Activated CD8-positive, alpha-beta memory T cell treated with anti-CD3 and anti-CD28 coated beads for 36 hours (primary cell): ENCODE measurements around the gene LMAN1. TPM values are rescaled to one million over a fixed set of nuclear protein-coding genes. Genes with fewer than 3 reads are reported as not detected.

ENCODE experiments used
- CTCF ChIA-PET: fragments of 350-600 bp; sonication (Branson Sonifier 250); formaldehyde crosslinking; loops from one replicate; lab custom pipeline; 2021; ENCODE audit warnings: antibody characterized with exemption; lab: Charles Lee
- POLR2A ChIA-PET: fragments of 350-600 bp; sonication (Branson Sonifier 250); formaldehyde crosslinking; loops from one replicate; lab custom pipeline; 2021; ENCODE audit warnings: antibody characterized with exemption; lab: Charles Lee
- total RNA-seq, 2 experiments: library from RNA; stranded (reverse); gene quantifications; one replicate each; pipeline ENCODE4 v1.2.3, GENCODE V29; 2021

Gene LMAN1
- total RNA-seq, 2 experiments from 2014 or later, result 114 TPM

DNA sequence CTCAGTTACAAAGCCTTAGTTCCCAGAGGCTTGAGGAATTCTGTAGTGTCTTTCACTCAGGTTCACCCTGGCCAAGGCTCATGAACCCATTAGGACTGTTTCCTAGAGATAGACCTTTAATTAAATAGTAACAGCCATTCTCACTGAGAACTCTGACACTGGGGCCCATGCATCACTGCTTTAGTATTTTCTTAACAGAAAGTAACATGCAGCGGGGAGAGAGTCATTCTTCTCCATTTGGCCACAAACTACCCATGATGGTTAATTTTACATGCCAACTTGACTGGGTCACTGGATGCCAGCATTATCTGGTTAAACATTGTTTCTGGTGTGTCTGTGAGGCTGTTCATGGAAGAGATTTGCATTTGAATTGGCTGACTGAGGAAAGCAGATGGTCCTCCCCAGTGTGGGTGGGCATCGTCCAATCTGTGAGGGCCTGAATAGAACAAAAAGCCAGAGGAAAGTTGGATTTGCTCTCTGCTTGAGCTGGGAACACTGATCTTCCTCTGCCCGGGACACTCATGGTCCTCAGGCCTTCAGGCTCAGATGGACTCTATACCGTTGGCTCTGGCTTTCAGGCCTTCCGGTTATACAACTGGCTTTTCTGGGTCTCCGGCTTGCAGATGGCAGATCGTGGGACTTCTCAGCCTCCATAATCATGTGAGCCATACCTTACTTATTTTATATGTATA lies 35.0 kb downstream of the LMAN1 start:
- POLR2A ChIA-PET, result no interaction called here
- CTCF ChIA-PET, result no interaction called here

GRCh38 chr18:59318460-59319050 lies 40.5 kb downstream of the LMAN1 start, which contains the start of gene CPLX4:
TSS of gene CPLX4 (minus strand) at chr18:59318649. CDS start at chr18:59318462, 187 bp downstream.
- POLR2A ChIA-PET, result no interaction called here
- CTCF ChIA-PET, result interaction anchor here (1.4 to 3.0 kb wide), 2 partner anchors 10 to 84 kb away, joined by 4 to 12 read pairs; no protein-coding TSS in a partner anchor

DNA sequence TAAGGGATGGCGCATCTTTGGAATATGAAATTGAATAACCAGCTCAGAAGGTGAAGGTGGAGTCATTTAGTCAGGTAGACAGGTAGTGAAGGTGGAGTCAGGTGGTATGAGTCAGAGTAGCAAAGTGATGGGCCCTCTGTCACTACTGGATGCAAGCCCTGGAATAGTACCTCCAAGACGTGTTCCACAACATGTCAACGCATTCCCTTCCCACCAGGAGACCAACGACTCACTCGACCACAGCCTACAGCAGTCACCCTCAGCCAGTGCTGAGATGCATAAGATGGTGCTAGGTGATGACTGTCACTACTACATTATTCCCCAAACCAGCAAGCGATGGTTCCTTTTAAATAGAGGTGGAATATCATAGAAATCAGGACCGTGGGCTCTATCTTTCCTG lies 47.4 kb downstream of the LMAN1 start:
- ChIA-PET CTCF (interaction anchor here (4.4 kb wide), 1 partner anchor 91 kb away, joined by 50 read pairs; no protein-coding TSS in a partner anchor), POLR2A (no interaction called here)

DNA sequence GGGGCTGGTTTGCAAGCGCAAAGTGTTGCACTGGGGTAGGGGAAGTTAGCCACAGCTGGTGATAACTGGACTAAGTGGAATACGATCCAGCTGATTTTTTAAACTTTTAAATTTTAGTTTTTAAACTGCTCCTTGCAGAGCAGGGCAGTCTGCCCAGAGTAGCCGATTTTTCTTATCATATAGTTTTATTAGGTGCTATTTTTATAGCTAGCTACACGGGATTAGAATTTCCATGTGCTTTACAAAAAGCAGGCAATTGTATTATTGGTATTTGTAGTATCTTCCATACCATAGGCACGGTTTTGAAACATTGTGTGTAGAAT lies 50.2 kb downstream of the LMAN1 start:
- POLR2A ChIA-PET, result no interaction called here
- CTCF ChIA-PET, result interaction anchor here (1.3 to 4.4 kb wide), 5 partner anchors 9 to 94 kb away, joined by 4 to 50 read pairs (median 7); partner anchors contain the start of gene CPLX4

GRCh38 chr18:59308248-59308937 lies 50.7 kb downstream of the LMAN1 start:
- ChIA-PET CTCF (interaction anchor here (0.7 to 4.4 kb wide), 18 partner anchors 9 to 1683 kb away, joined by 3 to 50 read pairs (median 4); partner anchors contain the start of gene CPLX4), POLR2A (no interaction called here)

DNA sequence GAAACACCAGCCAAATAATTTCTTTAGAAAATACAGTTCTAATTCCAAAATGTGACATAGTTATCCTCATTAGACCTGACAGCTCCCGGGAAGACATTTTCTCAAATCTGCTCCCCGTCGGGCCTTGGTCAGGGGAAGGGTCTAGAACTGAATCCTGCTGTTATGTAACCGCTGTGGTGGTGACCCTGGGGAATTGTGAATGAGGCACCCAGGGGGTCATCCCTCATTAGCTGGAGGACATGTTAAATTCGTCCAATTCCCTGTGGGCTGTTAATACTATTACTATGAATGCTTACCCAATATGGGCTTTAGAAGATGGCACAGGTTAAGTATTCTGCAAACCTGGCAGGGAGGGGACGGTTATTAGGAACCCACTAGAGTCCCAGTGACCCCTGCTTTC lies 52.4 kb downstream of the LMAN1 start:
- CTCF ChIA-PET, result interaction anchor here (1.3 to 2.0 kb wide), 3 partner anchors 45 to 96 kb away, joined by 3 to 7 read pairs (median 6); no protein-coding TSS in a partner anchor
- POLR2A ChIA-PET, result no interaction called here

GRCh38 chr18:59305295-59305694 lies 53.8 kb downstream of the LMAN1 start:
- ChIA-PET POLR2A (no interaction called here), CTCF (interaction anchor here (2.0 kb wide), 1 partner anchor 97 kb away, joined by 6 read pairs; no protein-coding TSS in a partner anchor)

DNA sequence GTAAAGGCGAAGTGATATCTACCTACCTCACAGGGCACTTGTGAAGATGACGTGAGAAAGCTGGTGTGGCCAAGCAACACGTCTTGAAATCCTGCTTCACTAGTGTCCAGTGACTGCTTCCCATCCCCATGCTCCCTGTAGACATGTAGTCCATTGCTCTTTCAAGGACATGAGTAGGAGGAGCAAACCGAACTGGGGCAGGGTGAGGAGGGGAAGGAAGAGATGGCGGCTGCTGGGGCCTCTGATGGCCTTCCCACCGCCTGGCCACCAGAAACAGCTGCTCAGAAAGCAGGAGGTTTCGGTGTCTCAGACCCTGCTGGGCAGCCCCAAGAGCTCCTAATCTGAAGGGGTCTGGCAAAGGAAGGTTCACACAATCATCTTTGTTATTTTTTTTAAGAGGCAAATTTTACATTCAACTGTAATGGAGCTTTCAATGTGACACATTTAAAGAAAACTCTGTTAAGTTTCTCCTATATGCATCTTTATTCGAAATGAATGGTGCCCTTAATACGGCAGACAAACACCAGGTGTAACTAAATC lies 55.3 kb downstream of the LMAN1 start:
- CTCF ChIA-PET, result interaction anchor here (0.8 to 2.6 kb wide), 2 partner anchors 99 kb away, joined by 5 to 17 read pairs; no protein-coding TSS in a partner anchor
- POLR2A ChIA-PET, result no interaction called here

DNA sequence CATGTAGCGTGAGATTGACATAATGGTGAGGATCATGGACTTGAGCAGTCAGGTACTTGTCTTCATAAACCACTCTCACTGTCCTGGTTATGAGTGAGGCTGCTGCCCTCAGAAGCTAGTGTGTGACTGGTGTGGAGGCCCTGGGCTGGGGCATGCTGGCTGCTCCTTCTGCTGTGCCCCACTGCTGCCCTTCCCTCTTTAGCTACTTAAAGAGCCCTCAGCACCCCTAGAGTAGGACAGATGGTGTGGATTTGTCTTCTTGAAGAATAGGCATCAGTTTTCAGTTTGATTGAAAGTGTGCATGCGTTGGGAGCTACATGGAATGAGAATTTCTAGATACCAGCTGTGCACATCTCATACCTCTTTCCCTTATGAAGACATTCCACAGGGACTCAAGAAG lies 56.1 kb downstream of the LMAN1 start:
- CTCF ChIA-PET, result interaction anchor here (2.6 kb wide), 1 partner anchor 100 kb away, joined by 17 read pairs; no protein-coding TSS in a partner anchor

DNA sequence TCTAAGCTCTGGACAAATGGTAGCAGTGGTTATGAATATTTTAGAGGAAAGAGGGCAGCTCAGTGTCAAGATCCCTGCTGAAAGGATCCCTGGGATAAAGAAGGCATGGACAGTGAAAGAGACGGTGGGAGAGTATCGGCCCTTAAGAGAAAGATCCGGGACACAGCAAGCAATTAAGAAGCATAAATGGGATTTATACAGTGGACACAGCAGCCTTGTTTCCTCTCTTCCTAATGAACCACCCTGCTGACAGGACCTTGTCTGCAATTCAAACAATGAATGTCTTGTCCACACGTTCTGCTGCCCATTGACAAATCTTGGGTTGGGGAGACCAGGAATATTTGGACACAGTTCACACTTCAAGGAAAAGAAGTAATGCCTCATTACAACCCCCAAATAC lies 57.1 kb downstream of the LMAN1 start:
- ChIA-PET CTCF (interaction anchor here (2.6 kb wide), 1 partner anchor 101 kb away, joined by 17 read pairs; no protein-coding TSS in a partner anchor), POLR2A (no interaction called here)

More for the DNA sequence above, 56.1 kb downstream of the LMAN1 start:
- POLR2A ChIA-PET, result no interaction called here

- ChIA-PET CTCF (no interaction called here), POLR2A (no interaction called here)
Observed at GRCh38 chr18:59300676-59301285, 58.3 kb downstream of the LMAN1 start.

GRCh38 chr18:59298871-59299270 lies 60.2 kb downstream of the LMAN1 start:
- POLR2A ChIA-PET, result no interaction called here
- CTCF ChIA-PET, result no interaction called here

- ChIA-PET POLR2A (no interaction called here), CTCF (no interaction called here)
Observed at GRCh38 chr18:59293317-59293716, 65.7 kb downstream of the LMAN1 start.

DNA sequence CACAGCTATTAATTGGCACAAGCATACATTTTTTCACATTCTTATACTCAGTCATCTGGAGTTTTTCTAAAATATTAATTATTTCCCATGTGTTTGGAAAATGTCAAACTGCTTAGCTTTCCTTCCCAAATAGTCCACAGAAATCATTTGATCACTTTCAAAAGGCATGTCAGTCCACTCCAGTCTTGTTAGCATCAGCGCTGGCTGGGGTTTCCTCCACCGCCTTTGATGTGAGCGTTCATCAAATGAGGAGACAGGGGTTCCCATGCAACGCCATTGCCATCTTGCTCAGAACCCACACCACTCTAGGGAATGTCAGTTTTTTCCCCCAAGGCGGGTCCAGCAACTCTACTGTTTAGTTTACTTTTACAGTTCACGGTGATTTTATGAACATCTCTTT lies 72.7 kb downstream of the LMAN1 start:
- POLR2A ChIA-PET, result no interaction called here
- CTCF ChIA-PET, result interaction anchor here (1.4 kb wide), 1 partner anchor 22 kb away, joined by 3 read pairs; no protein-coding TSS in a partner anchor

DNA sequence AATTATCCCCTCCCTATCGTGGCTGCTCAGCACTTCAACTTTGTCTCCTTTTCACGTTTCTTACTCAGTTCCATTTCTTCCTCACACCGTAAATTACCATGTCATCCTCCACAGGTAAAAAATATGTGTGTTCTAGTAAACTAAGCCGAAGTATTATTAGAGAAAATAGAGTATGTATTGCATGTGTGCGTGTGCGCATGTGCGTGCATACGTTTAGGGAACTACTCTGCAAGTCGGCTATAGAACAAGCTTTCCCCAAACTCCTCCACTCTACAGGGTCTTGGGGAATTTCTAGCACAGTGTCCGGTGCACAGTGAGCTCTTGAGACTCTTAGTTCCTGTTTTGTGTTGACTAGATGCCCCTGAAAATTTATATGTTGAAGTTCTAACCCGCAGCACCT lies 76.7 kb downstream of the LMAN1 start:
- ChIA-PET CTCF (no interaction called here), POLR2A (no interaction called here)

DNA sequence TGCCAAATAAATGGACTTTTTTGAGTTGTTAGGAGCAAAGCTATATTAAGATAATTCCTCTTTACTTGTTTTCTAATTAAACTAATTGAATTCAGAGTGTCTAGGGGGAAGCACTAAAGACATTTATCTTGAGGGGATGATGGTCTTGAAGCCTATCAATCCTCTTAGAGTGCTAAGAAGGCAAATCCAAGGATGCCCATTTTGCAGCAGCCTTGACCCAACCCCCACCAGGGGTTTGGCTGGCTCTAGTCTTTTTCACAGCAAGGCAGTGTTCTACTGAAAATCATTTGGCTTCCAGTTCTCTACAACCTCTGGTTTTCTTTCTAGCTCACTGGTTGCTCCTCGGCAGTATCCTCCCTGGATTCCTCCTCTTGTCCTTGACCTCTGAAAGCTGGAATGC lies 79.3 kb downstream of the LMAN1 start:
- ChIA-PET POLR2A (no interaction called here), CTCF (no interaction called here)

- ChIA-PET POLR2A (interaction anchor here (0.6 kb wide), 1 partner anchor 343 kb away, joined by 3 read pairs; no protein-coding TSS in a partner anchor), CTCF (no interaction called here)
Observed at GRCh38 chr18:59279193-59279592, 79.9 kb downstream of the LMAN1 start.

DNA sequence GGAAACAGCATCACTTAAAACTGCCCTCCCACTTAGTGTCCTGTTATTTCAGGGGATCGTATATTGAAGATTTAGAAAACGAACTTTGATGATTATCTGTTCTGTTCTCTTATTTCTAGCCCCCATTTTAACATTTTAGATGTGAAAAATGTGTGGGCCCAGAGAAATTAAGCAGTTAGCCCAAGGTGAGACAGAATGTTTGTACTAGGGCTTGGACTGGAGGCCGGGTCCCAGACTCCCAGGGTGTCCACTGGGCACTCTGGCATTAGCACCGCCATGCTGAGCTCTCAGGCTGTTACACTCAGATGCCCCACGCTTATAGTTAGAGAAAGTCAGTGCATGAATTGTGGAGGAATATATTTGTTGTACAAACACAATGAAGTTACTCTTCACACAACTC lies 80.3 kb downstream of the LMAN1 start:
- POLR2A ChIA-PET, result interaction anchor here (0.6 kb wide), 1 partner anchor 343 kb away, joined by 3 read pairs; no protein-coding TSS in a partner anchor

More for the DNA sequence above, 80.3 kb downstream of the LMAN1 start:
- CTCF ChIA-PET, result no interaction called here
